Activated naive CD8-positive, alpha-beta T cell (primary cell): Measurements from ENCODE around the gene TSPAN15.

Source experiments
- H3K27ac Mint-ChIP-seq: one replicate; pipeline ENCODE4 v1.8.0; 2021; ENCODE audit warnings: mixed read lengths
- H3K27me3 Mint-ChIP-seq: one replicate; pipeline ENCODE4 v1.8.0; 2021; ENCODE audit warnings: mixed read lengths
- H3K36me3 Mint-ChIP-seq: one replicate; pipeline ENCODE4 v1.8.0; 2021; ENCODE audit warnings: mixed read lengths
- H3K4me1 Mint-ChIP-seq: one replicate; pipeline ENCODE4 v1.8.0; 2021; ENCODE audit warnings: low read depth, mixed read lengths
- H3K4me3 Mint-ChIP-seq: one replicate; pipeline ENCODE4 v1.8.0; 2021; ENCODE audit warnings: mild to moderate bottlenecking, mixed read lengths
- H3K9me3 Mint-ChIP-seq: one replicate; pipeline ENCODE4 v1.8.0; 2021; ENCODE audit warnings: low read depth, mixed read lengths

Gene TSPAN15

DNA sequence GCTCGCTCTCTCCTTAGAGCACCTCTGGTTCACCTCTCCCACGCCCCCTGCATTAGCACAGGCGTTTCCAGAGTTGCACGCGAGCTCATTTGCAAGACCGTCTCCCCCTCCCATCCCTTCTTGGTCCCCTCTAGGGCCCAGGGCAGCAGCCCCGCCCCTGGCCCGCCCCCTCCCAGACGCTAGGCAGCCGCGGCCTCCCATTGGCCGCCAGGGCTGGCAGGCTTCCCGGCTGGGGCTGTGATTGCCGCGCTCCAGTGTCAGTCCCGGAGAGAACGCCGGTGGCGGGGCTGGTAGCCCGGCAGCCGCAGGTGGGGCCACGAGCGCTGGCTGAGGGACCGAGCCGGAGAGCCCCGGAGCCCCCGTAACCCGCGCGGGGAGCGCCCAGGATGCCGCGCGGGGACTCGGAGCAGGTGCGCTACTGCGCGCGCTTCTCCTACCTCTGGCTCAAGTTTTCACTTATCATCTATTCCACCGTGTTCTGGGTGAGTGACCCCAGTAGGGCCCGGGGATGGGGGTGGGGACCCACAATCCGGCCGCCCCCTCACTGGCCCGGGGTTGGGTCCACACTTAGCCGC, at the start of gene TSPAN15:
Gene TSPAN15, plus strand, starts transcription at position 257 of the 575 bp plus-strand sequence. Its CDS starts 130 bp downstream, at position 387.
- Mint-ChIP-seq H3K4me3 (peak within 1 kb of the TSS; percentile 85), H3K36me3 (no peaks in the 10 kb centered on the region), H3K27me3 (no peaks in the 10 kb centered on the region), H3K9me3 (no peaks in the 10 kb centered on the region), H3K4me1 (peaks cover 14% of the 10 kb centered on the region), H3K27ac (no peak within 1 kb of the TSS)

- Mint-ChIP-seq H3K36me3 (no peaks in the 10 kb centered on the region), H3K9me3 (no peaks in the 10 kb centered on the region), H3K4me1 (peaks cover 1% of the 10 kb centered on the region), H3K27me3 (no peaks in the 10 kb centered on the region), H3K4me3 (no peak overlapping the region), H3K27ac (no peak overlapping the region)
These were observed 48.9 kb upstream of the TSPAN15 start for GRCh38 chr10:69402386-69402785.

DNA sequence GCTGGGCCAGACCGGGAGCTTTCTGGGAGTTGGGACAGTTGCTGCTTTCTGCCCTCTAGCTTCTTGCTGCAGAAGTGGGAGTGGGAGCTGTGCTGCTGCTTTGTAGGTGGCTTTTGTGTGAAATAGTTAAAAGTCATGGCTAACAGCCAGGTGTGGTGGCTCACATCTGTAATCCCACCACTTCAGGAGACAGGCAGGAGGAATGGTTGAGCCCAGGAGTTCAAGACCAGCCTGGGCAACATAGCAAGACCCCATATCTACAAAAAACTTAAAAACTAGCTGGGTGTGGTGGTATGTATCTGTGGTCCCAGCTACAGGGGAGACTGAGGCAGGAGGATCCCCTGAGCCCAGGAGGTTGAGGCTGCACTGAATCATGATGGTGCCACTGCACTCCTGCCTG, 48.2 kb upstream of the TSPAN15 start:
- Mint-ChIP-seq H3K27me3 (no peaks in the 10 kb centered on the region), H3K4me1 (peaks cover 4% of the 10 kb centered on the region), H3K36me3 (no peaks in the 10 kb centered on the region), H3K9me3 (no peaks in the 10 kb centered on the region), H3K27ac (no peak overlapping the region), H3K4me3 (no peak overlapping the region)

DNA sequence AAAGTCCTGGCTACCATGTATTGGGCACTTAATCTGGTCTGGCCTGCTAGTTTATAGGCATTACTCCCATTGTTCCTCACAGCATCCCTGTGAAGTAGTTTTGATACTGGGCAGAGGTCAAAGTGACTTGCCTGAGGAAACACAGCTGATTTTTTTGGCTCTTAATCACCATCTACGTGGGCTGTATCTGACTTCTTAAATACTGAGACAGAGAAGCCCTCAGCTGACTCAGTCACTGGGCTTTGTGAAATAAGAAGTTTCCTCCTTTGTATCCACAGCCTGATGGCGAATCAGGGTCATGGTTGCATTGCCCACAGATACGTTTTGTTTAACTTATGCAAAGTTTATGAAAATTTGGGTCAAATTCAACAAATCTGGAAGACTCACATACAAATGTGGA, 47.7 kb upstream of the TSPAN15 start:
- no peak overlapping the region for H3K27ac Mint-ChIP-seq
- peaks cover 8% of the 10 kb centered on the region for H3K4me1 Mint-ChIP-seq
- H3K9me3 Mint-ChIP-seq: no peaks in the 10 kb centered on the region
- no peaks in the 10 kb centered on the region for H3K27me3 Mint-ChIP-seq
- no peaks in the 10 kb centered on the region for H3K36me3 Mint-ChIP-seq
- no peak overlapping the region for H3K4me3 Mint-ChIP-seq

DNA sequence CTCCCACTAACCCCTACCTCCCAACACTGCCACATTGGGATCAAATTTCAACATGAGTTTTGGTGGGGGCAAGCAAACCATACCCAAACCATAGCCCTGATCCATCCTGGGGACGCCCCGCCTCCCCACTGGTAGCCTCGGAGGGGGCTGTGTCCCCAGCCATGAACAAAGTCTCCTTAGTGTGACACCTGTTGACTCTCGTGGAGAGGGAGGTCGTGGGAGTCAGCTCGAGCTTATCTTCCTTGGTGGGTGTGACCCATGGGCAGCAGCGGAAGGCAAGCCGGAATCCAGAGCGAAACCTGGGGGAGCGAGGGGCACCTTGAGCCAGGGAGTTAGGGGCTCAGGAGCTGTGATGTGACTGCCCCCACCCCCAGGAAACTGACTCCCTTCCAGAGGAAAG, 46.5 kb upstream of the TSPAN15 start:
- Mint-ChIP-seq H3K36me3 (no peaks in the 10 kb centered on the region), H3K9me3 (no peaks in the 10 kb centered on the region), H3K4me3 (no peak overlapping the region), H3K27ac (peak overlapping the region; percentile 56), H3K27me3 (no peaks in the 10 kb centered on the region), H3K4me1 (peaks cover 11% of the 10 kb centered on the region)

GRCh38 chr10:69405221-69405620, 46.0 kb upstream of the TSPAN15 start:
- Mint-ChIP-seq H3K27ac (no peak overlapping the region), H3K27me3 (no peaks in the 10 kb centered on the region), H3K4me3 (no peak overlapping the region), H3K9me3 (no peaks in the 10 kb centered on the region), H3K36me3 (no peaks in the 10 kb centered on the region), H3K4me1 (peaks cover 11% of the 10 kb centered on the region)

- peak overlapping the region; percentile 29 for H3K27ac Mint-ChIP-seq
- no peaks in the 10 kb centered on the region for H3K27me3 Mint-ChIP-seq
- no peaks in the 10 kb centered on the region for H3K9me3 Mint-ChIP-seq
- H3K4me3 Mint-ChIP-seq: no peak overlapping the region
- peaks cover 11% of the 10 kb centered on the region for H3K4me1 Mint-ChIP-seq
- H3K36me3 Mint-ChIP-seq: no peaks in the 10 kb centered on the region
These were observed 44.9 kb upstream of the TSPAN15 start for GRCh38 chr10:69406302-69406811.

- H3K36me3 Mint-ChIP-seq: no peaks in the 10 kb centered on the region
- H3K4me3 Mint-ChIP-seq: no peak overlapping the region
- H3K9me3 Mint-ChIP-seq: no peaks in the 10 kb centered on the region
- H3K27ac Mint-ChIP-seq: peak overlapping the region; percentile 29
- H3K4me1 Mint-ChIP-seq: peaks cover 11% of the 10 kb centered on the region
- no peaks in the 10 kb centered on the region for H3K27me3 Mint-ChIP-seq
These were observed 44.3 kb upstream of the TSPAN15 start for GRCh38 chr10:69406816-69407580.

GRCh38 chr10:69407621-69408301, 43.5 kb upstream of the TSPAN15 start:
- H3K36me3 Mint-ChIP-seq: no peaks in the 10 kb centered on the region
- H3K4me3 Mint-ChIP-seq: peak overlapping the region; percentile 58
- no peaks in the 10 kb centered on the region for H3K27me3 Mint-ChIP-seq
- no peaks in the 10 kb centered on the region for H3K9me3 Mint-ChIP-seq
- H3K27ac Mint-ChIP-seq: no peak overlapping the region
- H3K4me1 Mint-ChIP-seq: peaks cover 11% of the 10 kb centered on the region

- Mint-ChIP-seq H3K4me1 (peaks cover 13% of the 10 kb centered on the region), H3K27ac (peak overlapping the region; percentile 86), H3K4me3 (peak overlapping the region; percentile 68), H3K36me3 (no peaks in the 10 kb centered on the region), H3K27me3 (no peaks in the 10 kb centered on the region), H3K9me3 (no peaks in the 10 kb centered on the region)
These were observed 42.7 kb upstream of the TSPAN15 start for GRCh38 chr10:69408318-69409175.

DNA sequence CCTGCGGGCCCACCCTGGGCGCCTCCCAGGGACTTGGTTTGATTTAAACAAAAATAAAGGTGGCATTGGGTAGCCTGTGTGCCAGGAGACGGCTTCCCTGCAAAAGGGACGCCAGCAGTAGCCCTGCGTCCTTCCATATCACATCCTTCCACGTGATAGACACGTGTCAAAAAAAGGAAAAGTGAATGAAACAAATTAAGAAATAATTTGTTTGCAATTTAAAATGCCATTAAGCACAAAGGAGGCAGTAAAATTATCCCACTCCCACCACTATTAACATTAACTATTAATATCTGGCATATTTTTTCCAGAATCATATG, 42.1 kb upstream of the TSPAN15 start:
- H3K9me3 Mint-ChIP-seq: no peaks in the 10 kb centered on the region
- peak overlapping the region; percentile 86 for H3K27ac Mint-ChIP-seq
- H3K4me3 Mint-ChIP-seq: peak overlapping the region; percentile 68
- H3K36me3 Mint-ChIP-seq: no peaks in the 10 kb centered on the region
- H3K27me3 Mint-ChIP-seq: no peaks in the 10 kb centered on the region
- H3K4me1 Mint-ChIP-seq: peaks cover 13% of the 10 kb centered on the region

GRCh38 chr10:69409968-69410367, 41.3 kb upstream of the TSPAN15 start:
- peaks cover 13% of the 10 kb centered on the region for H3K4me1 Mint-ChIP-seq
- H3K4me3 Mint-ChIP-seq: no peak overlapping the region
- no peaks in the 10 kb centered on the region for H3K9me3 Mint-ChIP-seq
- no peaks in the 10 kb centered on the region for H3K27me3 Mint-ChIP-seq
- no peak overlapping the region for H3K27ac Mint-ChIP-seq
- H3K36me3 Mint-ChIP-seq: no peaks in the 10 kb centered on the region

DNA sequence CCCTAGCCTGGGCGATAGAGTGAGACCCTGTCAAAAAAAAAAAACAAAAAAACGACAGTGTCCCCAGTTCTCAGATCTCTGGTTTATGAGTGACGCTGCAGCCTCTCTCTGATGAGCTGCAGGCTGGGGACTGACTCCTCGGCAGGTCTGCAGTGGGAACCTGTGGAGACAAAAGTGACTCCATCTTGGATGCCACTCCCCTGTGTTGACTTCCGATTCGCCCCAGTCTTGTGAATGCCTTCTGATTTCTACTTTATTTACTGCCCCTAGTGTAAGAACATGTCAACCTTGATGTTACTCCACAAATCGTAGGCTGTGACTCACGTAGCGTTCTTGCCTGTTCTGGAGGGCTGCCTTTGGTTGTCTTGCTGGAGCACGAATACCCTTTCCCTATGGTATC, 40.8 kb upstream of the TSPAN15 start:
- Mint-ChIP-seq H3K4me3 (no peak overlapping the region), H3K4me1 (peaks cover 13% of the 10 kb centered on the region), H3K36me3 (no peaks in the 10 kb centered on the region)

DNA sequence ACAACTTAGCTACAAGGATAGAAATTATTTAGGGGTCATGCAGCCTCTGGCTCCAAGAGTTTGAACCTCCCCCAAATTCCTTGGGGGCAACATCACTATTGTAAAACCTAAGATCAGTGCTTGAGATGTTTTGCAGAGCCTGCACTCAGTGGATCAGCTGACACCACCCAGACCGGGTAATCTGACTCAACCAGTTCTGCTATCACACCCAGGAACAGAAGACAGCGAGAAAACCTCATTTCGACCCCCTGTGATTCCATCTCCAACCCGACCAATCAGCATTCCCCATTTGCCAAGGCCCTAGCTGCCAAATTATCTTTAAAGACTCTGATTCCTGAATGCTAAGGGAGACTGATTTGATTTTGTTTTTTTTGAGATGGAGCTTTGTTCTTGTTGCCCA, 39.8 kb upstream of the TSPAN15 start:
- no peaks in the 10 kb centered on the region for H3K9me3 Mint-ChIP-seq

More for the DNA sequence above, 40.8 kb upstream of the TSPAN15 start:
- Mint-ChIP-seq H3K9me3 (no peaks in the 10 kb centered on the region), H3K27me3 (no peaks in the 10 kb centered on the region), H3K27ac (no peak overlapping the region)

More for the DNA sequence above, 39.8 kb upstream of the TSPAN15 start:
- Mint-ChIP-seq H3K36me3 (no peaks in the 10 kb centered on the region), H3K4me1 (peaks cover 13% of the 10 kb centered on the region), H3K27me3 (no peaks in the 10 kb centered on the region), H3K4me3 (no peak overlapping the region), H3K27ac (no peak overlapping the region)
